ENCODE data around the gene NRXN2. TPM values are rescaled to one million over a fixed set of nuclear protein-coding genes. Genes with fewer than 3 reads are reported as not detected.

NRXN2 gene
- total RNA-seq, 2 experiments from 2014 or later: 0.07 to 0.22 TPM

DNA sequence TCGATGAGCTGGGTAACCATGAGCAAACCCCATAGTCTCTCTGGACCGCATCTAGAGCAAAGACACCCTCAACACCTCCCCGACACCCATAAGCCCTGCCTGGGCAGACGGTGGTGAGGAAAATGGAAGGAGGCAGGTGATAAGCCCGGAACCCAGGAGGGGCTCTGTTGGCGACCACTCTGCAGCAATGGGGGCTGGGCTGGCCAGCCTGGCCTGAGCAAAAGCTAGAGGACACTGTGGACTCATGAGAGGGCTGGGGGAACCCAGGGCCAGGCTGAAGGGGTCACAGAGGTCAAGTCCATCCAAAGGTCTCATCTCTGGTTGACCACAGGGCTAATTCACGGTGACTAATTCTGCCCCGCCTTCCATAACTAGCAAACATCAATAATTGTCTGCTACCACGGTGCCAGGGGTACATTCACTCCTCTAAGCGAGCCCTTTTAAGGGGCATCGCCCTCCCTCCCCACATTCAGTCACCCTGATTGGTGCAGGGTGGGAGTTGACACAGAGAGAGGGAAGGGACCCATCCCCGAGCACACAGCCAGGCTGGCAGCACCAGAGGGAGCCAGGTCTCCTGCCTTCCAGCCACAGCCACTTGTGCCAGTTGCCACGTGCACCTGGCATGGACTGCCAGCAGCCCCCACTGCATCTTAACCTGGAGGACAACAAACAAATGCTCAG is 32.8 kb upstream of the NRXN2 start:
- H3K36me3 Mint-ChIP-seq (ENCODE audit: low read depth): peaks cover 3% of the 10 kb centered on the region
- no peaks in the 10 kb centered on the region for H3K9me3 Mint-ChIP-seq
- no peaks in the 10 kb centered on the region for H3K27me3 Mint-ChIP-seq
- H3K27ac Mint-ChIP-seq: no peak overlapping the region
- TF ChIP-seq, protein P1, sequence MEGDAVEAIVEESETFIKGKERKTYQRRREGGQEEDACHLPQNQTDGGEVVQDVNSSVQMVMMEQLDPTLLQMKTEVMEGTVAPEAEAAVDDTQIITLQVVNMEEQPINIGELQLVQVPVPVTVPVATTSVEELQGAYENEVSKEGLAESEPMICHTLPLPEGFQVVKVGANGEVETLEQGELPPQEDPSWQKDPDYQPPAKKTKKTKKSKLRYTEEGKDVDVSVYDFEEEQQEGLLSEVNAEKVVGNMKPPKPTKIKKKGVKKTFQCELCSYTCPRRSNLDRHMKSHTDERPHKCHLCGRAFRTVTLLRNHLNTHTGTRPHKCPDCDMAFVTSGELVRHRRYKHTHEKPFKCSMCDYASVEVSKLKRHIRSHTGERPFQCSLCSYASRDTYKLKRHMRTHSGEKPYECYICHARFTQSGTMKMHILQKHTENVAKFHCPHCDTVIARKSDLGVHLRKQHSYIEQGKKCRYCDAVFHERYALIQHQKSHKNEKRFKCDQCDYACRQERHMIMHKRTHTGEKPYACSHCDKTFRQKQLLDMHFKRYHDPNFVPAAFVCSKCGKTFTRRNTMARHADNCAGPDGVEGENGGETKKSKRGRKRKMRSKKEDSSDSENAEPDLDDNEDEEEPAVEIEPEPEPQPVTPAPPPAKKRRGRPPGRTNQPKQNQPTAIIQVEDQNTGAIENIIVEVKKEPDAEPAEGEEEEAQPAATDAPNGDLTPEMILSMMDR (IDR thresholded peaks at IDR 0.05): no peak
- no peak for DNase-seq
- ChIA-PET CTCF (interaction anchor here (3.0 kb wide), 1 partner anchor 12 kb away, joined by 6 read pairs; no protein-coding TSS in a partner anchor), POLR2A (interaction anchor here (16.1 to 24.1 kb wide), 2 partner anchors 8 to 11 kb away, joined by 331 read pairs; partner anchors contain the start of genes PYGM, RASGRP2 and SF1)
- no peak overlapping the region for H3K4me3 Mint-ChIP-seq
- peaks cover 11% of the 10 kb centered on the region for H3K4me1 Mint-ChIP-seq (ENCODE audit: low read depth)
- intact Hi-C loops (cut with micrococcal nuclease): no loop called here
- no peak for ATAC-seq

DNA sequence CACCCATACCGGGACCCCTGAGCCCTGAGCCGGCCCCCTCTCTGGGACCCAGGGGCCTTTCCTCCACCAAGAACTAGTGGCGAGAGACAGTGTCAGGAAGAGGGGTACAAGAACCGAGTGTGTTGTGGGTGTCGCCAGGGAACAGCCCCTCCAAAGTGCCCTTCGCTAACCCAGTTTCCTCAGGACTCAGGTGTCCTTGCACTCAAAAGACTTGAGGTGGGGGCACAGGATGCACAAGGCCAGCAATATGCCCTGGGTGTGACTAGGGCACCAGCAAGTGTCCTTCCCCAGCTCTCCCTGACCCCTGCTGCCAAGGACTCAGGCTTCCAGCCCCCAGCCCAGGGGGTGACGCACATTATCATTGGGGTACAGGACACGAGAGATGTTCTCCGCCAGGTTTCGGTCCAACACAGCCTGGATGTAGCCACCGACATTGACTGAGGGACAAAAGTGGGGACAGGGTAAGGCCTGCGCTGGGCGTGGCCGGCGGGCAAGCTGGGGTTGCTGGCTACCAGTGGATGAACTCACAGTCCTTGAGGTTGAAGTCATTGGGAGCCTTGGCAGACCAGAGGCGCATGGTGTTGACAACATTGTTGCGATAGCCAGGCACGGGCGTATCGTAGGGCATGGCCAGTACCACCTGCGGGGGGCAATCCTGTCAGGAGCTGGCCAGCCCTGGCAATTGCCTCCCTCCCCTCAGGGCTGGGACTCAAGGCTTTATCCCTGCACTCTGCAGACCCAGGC is 32.1 kb upstream of the NRXN2 start:
- H3K9me3 Mint-ChIP-seq: no peaks in the 10 kb centered on the region
- H3K27me3 Mint-ChIP-seq: no peaks in the 10 kb centered on the region
- H3K36me3 Mint-ChIP-seq (ENCODE audit: low read depth): peaks cover 8% of the 10 kb centered on the region
- no peak overlapping the region for H3K4me3 Mint-ChIP-seq
- DNase-seq (no peak), ATAC-seq (no peak)
- intact Hi-C loops (cut with micrococcal nuclease): no loop called here
- ChIA-PET CTCF (interaction anchor here (3.0 kb wide), 1 partner anchor 13 kb away, joined by 6 read pairs; no protein-coding TSS in a partner anchor), POLR2A (interaction anchor here (16.1 to 24.1 kb wide), 2 partner anchors 7 to 12 kb away, joined by 331 read pairs; partner anchors contain the start of genes PYGM, RASGRP2 and SF1)
- H3K4me1 Mint-ChIP-seq (ENCODE audit: low read depth): peaks cover 14% of the 10 kb centered on the region
- H3K27ac Mint-ChIP-seq: no peak overlapping the region
- TF ChIP-seq, protein P1 (IDR thresholded peaks at IDR 0.05): no peak

DNA sequence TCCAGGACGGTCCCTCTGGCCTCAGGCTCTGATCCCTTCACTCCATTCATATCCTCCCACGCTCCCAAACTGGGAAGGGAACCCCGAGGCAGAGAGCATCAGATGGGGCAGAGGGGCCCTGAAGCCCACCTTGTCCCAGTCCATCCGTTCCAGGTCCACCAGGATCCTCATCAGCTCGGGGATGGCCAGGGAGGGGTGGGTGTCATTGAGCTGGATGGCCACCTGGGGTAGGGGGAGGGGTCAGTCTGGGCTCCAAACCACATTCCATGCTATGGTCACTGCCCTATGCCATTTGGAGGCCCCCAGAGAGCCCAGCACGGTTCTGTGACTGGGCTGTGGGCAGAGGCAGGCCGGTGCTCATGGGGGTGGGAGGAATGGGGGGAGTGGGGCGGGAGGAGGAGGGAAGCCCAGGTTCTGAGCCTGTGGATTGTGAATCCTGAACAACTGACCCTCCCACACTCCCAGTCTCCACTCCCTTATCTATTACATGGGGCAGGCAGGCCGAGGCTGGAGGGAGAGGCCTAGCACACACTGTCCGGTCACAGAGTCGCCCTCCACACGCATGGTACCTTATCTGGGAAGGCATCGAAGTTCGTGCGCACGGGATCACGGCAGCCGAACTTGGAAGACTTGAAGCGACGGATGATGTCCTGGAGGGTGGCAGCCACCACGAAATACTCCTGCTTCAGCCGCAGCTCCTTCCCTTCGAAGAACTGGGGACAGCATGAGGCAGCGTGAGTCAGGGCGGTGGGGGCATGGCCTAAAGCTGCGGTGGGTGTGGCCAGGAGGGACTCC is 31.3 kb upstream of the NRXN2 start:
- Mint-ChIP-seq H3K4me3 (no peak overlapping the region), H3K9me3 (no peaks in the 10 kb centered on the region), H3K27me3 (no peaks in the 10 kb centered on the region), H3K27ac (no peak overlapping the region), H3K36me3 (ENCODE audit: low read depth) (peaks cover 10% of the 10 kb centered on the region), H3K4me1 (ENCODE audit: low read depth) (peaks cover 10% of the 10 kb centered on the region)
- ChIA-PET POLR2A (interaction anchor here (16.1 kb wide), 1 partner anchor 13 kb away, joined by 331 read pairs; the partner anchor contains the start of genes PYGM and SF1), CTCF (interaction anchor here (3.0 kb wide), 1 partner anchor 14 kb away, joined by 6 read pairs; no protein-coding TSS in a partner anchor)
- DNase-seq (no peak), ATAC-seq (no peak)
- intact Hi-C loops (cut with micrococcal nuclease): no loop called here
- TF ChIP-seq, protein P1 (IDR thresholded peaks at IDR 0.05): no peak

DNA sequence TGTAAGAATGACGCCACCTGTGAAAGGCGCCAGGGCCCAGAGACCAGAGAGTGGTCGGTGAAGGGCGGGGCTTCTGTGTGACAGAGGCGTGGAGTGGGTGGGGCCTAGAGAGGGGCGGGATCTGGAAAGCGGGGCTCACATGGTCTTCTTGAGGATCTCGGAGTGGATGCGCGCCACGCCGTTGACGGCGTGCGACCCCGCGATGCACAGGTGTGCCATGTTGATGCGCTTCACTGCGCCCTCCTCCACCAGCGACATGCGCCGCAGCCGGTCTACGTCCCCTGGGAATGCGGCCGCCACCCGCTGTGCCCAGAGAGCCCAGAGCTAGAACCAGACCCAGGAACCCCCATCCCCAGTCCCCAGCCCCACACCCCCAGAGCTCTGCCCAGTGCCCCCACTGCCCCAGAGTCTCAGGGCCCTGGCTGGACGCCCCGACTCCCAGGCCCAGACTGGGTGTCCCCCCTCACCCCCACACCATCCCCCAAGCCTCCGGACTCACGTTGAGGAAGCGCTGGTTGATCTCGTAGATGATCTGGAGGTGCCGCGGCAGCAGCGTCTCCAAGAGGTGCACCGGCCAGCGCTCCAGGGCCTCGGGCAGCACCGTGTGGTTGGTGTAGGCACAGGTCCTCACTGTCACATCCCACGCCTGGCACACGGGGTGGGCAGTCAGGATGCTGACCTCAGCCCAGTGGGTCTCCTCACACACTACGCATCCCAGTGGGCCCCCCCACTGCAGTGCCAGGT is 30.6 kb upstream of the NRXN2 start:
- Mint-ChIP-seq H3K36me3 (ENCODE audit: low read depth) (peaks cover 10% of the 10 kb centered on the region), H3K27ac (no peak overlapping the region)
- CTCF ChIA-PET: interaction anchor here (3.0 kb wide), 1 partner anchor 15 kb away, joined by 6 read pairs; no protein-coding TSS in a partner anchor

More for the DNA sequence above, 30.6 kb upstream of the NRXN2 start:
- H3K4me3 Mint-ChIP-seq: no peak overlapping the region
- intact Hi-C loops (cut with micrococcal nuclease): no loop called here
- POLR2A ChIA-PET: interaction anchor here (16.1 kb wide), 1 partner anchor 14 kb away, joined by 331 read pairs; the partner anchor contains the start of genes PYGM and SF1
- DNase-seq (no peak), ATAC-seq (peak; percentile 19)
- TF ChIP-seq, protein P1 (IDR thresholded peaks at IDR 0.05): no peak
- no peaks in the 10 kb centered on the region for H3K9me3 Mint-ChIP-seq
- H3K27me3 Mint-ChIP-seq: no peaks in the 10 kb centered on the region
- H3K4me1 Mint-ChIP-seq (ENCODE audit: low read depth): peaks cover 10% of the 10 kb centered on the region
